Thyroid gland (tissue), 4 donors: Measurements from ENCODE around the gene SLC6A17. TPM values are rescaled to one million over a fixed set of nuclear protein-coding genes. Genes with fewer than 3 reads are reported as not detected.

Source experiments
- DNase-seq, 2 donors: peaks; one replicate each; pipeline ENCODE4 v3.0.0-alpha.2; 2019
- H3K27ac ChIP-seq, 3 donors: fragments of 200-600 bp; sonication (generic); 1 replicate in 2 of 3; 2 replicates in 1 of 3; pipeline ENCODE4 v1.5.1; 2016 to 2019; ENCODE audit warnings: mild to moderate bottlenecking in 1 of 3, moderate library complexity in 1 of 3
- H3K27me3 ChIP-seq: fragments of 200-600 bp; sonication (generic); one replicate; pipeline ENCODE4 v1.5.1; 2019
- H3K36me3 ChIP-seq, 2 donors: fragments of 200-600 bp; sonication (generic); one replicate each; pipeline ENCODE4 v1.5.1; 2016 to 2019
- H3K4me1 ChIP-seq, 2 donors: fragments of 200-600 bp; sonication (generic); one replicate each; pipeline ENCODE4 v1.5.1; 2017 to 2019
- H3K4me3 ChIP-seq, 3 donors: fragments of 200-600 bp; sonication (generic); replicated peaks in 1 of 3; 1 replicate in 2 of 3; 2 replicates in 1 of 3; pipeline ENCODE4 v1.5.1; 2016; ENCODE audit warnings: mild to moderate bottlenecking in 1 of 3
- H3K9me3 ChIP-seq: fragments of 200-600 bp; sonication (generic); one replicate; pipeline ENCODE4 v1.5.1; 2017
- CTCF ChIP-seq, 6 experiments: fragments of 200-600 bp in 3 of 6; fragments of 450-650 bp in 3 of 6; sonication (generic) in 3 of 6; IDR thresholded peaks; one replicate each; pipeline ENCODE4 v1.5.1; 2016 to 2019; ENCODE audit warnings: antibody characterized with exemption in 6 of 6, mild to moderate bottlenecking in 2 of 6, inconsistent platforms in 1 of 6, moderate library complexity in 1 of 6
- POLR2A ChIP-seq, 2 donors: fragments of 450-650 bp; IDR thresholded peaks; one replicate each; pipeline ENCODE4 v1.6.1; 2017; ENCODE audit warnings: antibody characterized with exemption in 2 of 2, mild to moderate bottlenecking in 2 of 2, moderate library complexity in 1 of 2
- WGBS, 2 donors: methylation state at CpG; one replicate each; pipeline ENCODE4 v1.1.5; 2017; 5-methylcytosine and 5-hydroxymethylcytosine counted together
- intact Hi-C: fragments of 100-400 bp; cut with DNase I; formaldehyde crosslinking; loops from one replicate; pipeline ENCODE4 v1.15.1; 2023
- total RNA-seq, 4 donors: library from RNA; depleted of rRNA; stranded (reverse); fragments of >200 nt; gene quantifications; one replicate each; pipeline ENCODE4 v1.2.3, GENCODE V29; 2016

The SLC6A17 gene
- total RNA-seq, 4 donors from 2014 or later, result under 0.01 to 0.49 (median 0.18) TPM

DNA sequence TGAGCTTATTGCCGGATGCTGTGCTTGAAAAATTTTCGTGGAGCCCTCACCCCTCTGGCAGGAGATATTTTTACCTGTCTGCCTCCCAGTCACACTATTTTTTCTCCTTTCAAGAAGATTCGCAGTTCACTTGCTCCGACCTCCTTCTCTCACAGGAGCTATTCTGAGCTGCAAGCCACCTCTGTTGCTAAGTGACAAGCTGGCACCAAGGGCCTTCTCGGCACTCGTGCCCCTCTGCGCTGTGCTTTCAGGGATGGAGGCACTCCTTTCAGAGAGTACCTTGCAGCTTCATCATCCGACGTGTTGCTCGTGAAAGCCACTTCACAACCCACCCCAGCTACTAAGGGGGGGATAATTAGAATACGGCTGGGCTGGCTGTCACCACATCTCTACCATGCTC lies 11.6 kb downstream of the SLC6A17 start:
- 57 to 68% methylated on average over 7 to 11 of the region's 11 CpGs for WGBS, 2 donors
- Histone ChIP-seq H3K27ac (no peak overlapping the region), H3K4me1 (no peaks in the 10 kb centered on the region), H3K9me3 (no peaks in the 10 kb centered on the region), H3K36me3 (no peaks in the 10 kb centered on the region), H3K4me3 (no peak overlapping the region), H3K27me3 (no peaks in the 10 kb centered on the region)
- no peak for DNase-seq
- intact Hi-C loops, result no loop called here
- TF ChIP-seq POLR2A (IDR thresholded peaks at IDR 0.05) (no peak), CTCF (IDR thresholded peaks at IDR 0.05) (no peak)

- no peak overlapping the region for H3K4me3 ChIP-seq
- TF ChIP-seq POLR2A (IDR thresholded peaks at IDR 0.05), result no peak
- TF ChIP-seq CTCF (IDR thresholded peaks at IDR 0.05), result no peak
- intact Hi-C loops, result no loop called here
- no peaks in the 10 kb centered on the region for H3K27me3 ChIP-seq
- H3K9me3 ChIP-seq, result no peaks in the 10 kb centered on the region
- 61 to 67% methylated on average over 7 of the region's 7 CpGs for WGBS, 2 donors
- no peaks in the 10 kb centered on the region for H3K36me3 ChIP-seq
- H3K27ac ChIP-seq, result no peak overlapping the region
- no peaks in the 10 kb centered on the region for H3K4me1 ChIP-seq
- DNase-seq, result no peak
Observed at GRCh38 chr1:110163591-110163990, 13.3 kb downstream of the SLC6A17 start.

DNA sequence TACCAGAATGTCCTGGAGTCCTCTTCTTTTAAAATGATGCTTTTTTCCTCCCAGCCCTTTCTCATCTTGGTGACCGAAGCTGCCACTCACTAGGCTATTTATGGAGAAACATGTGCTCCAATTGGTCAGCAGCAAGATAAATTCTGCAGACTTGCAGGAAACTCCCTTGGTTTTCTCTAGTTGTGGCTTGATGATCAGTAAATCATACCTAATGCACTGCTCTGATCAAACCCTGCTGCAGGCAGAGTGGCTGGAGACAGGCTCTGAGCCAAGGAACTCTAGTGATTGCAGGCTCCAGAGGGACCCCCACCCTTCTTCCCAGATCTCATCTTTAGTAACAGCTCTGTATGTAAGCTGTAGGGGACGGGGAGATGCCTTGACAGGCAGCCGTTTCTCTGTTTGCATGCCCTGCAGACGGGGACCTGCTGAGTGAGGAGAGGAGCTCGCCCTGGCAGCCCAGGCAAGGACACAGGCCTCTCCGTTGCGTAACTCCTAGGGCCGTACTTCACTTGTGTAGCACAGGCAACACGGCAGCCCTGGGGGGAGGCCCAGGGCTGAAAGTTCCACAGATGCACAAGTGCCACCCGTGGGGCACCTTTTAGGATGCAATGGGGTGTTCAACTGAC lies 14.5 kb downstream of the SLC6A17 start:
- no peak for TF ChIP-seq CTCF (IDR thresholded peaks at IDR 0.05)
- no peak for TF ChIP-seq POLR2A (IDR thresholded peaks at IDR 0.05)
- Histone ChIP-seq H3K4me3 (no peak overlapping the region), H3K9me3 (no peaks in the 10 kb centered on the region), H3K4me1 (no peaks in the 10 kb centered on the region), H3K27me3 (no peaks in the 10 kb centered on the region), H3K36me3 (no peaks in the 10 kb centered on the region), H3K27ac (no peak overlapping the region)
- DNase-seq, result no peak
- WGBS, 2 donors, result 49 to 64% methylated on average over 5 to 9 of the region's 10 CpGs
- intact Hi-C loops, result no loop called here

GRCh38 chr1:110165761-110166231 lies 15.5 kb downstream of the SLC6A17 start:
- H3K27me3 ChIP-seq, result no peaks in the 10 kb centered on the region
- intact Hi-C loops, result no loop called here
- H3K36me3 ChIP-seq, result no peaks in the 10 kb centered on the region
- peaks cover 2 to 5% of the 10 kb centered on the region in 2 donors for H3K4me1 ChIP-seq
- no peak for TF ChIP-seq POLR2A (IDR thresholded peaks at IDR 0.05)
- TF ChIP-seq CTCF (IDR thresholded peaks at IDR 0.05), result no peak
- no peak for DNase-seq
- H3K4me3 ChIP-seq, result no peak overlapping the region
- WGBS, 2 donors, result 82 to 85% methylated on average over 6 of the region's 6 CpGs
- no peak overlapping the region for H3K27ac ChIP-seq
- no peaks in the 10 kb centered on the region for H3K9me3 ChIP-seq

- peaks cover 11 to 15% of the 10 kb centered on the region in 2 donors for H3K4me1 ChIP-seq
- no peak overlapping the region for H3K4me3 ChIP-seq
- H3K9me3 ChIP-seq, result no peaks in the 10 kb centered on the region
- H3K36me3 ChIP-seq, result no peaks in the 10 kb centered on the region
- no peak for TF ChIP-seq POLR2A (IDR thresholded peaks at IDR 0.05)
- no peak for TF ChIP-seq CTCF (IDR thresholded peaks at IDR 0.05)
- 86 to 93% methylated on average over 11 of the region's 11 CpGs for WGBS, 2 donors
- intact Hi-C loops, result no loop called here
- H3K27ac ChIP-seq, result no peak overlapping the region
- no peaks in the 10 kb centered on the region for H3K27me3 ChIP-seq
- DNase-seq, result no peak
Observed at GRCh38 chr1:110166861-110167260, 16.6 kb downstream of the SLC6A17 start.
